SJCRH30 (cell line): ENCODE measurements around the gene TNFRSF12A. TPM values are rescaled to one million over a fixed set of nuclear protein-coding genes. Genes with fewer than 3 reads are reported as not detected.
A peak's percentile ranks its signal among the peaks of the same experiment; 100 is the strongest.

ENCODE experiments used
- DNase-seq, 2 experiments: peaks; one replicate each; pipeline ENCODE4 v3.0.0-alpha.2; 2015 to 2020
- H3K27ac ChIP-seq: fragments of 250-450 bp; sonication (Bioruptor Pico); 2 replicates; pipeline ENCODE4 v1.5.1; 2020; ENCODE audit warnings: mild to moderate bottlenecking, moderate library complexity
- H3K27me3 ChIP-seq: fragments of 250-450 bp; sonication (Bioruptor Pico); 2 replicates; pipeline ENCODE4 v1.5.1; 2020; ENCODE audit warnings: mild to moderate bottlenecking, moderate library complexity
- H3K36me3 ChIP-seq: fragments of 250-450 bp; sonication (Bioruptor Pico); 2 replicates; pipeline ENCODE4 v1.5.1; 2020; ENCODE audit warnings: mild to moderate bottlenecking, moderate library complexity
- H3K4me1 ChIP-seq: fragments of 250-450 bp; sonication (Bioruptor Pico); 2 replicates; pipeline ENCODE4 v1.5.1; 2020; ENCODE audit warnings: mild to moderate bottlenecking, moderate library complexity
- H3K4me3 ChIP-seq: fragments of 250-450 bp; sonication (Bioruptor Pico); 2 replicates; pipeline ENCODE4 v1.5.1; 2020; ENCODE audit warnings: mild to moderate bottlenecking, moderate library complexity
- H3K9me3 ChIP-seq: fragments of 250-450 bp; sonication (Bioruptor Pico); replicated peaks from 2 replicates; pipeline ENCODE4 v1.5.1; 2020; ENCODE audit warnings: mild to moderate bottlenecking, moderate library complexity
- total RNA-seq: library from RNA; depleted of rRNA; stranded (reverse); fragments of >200 nt; shearing (Covaris generic); gene quantifications from 2 replicates; pipeline ENCODE4 v1.2.3, GENCODE V29; 2014

Gene TNFRSF12A
- total RNA-seq, 1 experiment from 2014 or later: 29.0 TPM

DNA sequence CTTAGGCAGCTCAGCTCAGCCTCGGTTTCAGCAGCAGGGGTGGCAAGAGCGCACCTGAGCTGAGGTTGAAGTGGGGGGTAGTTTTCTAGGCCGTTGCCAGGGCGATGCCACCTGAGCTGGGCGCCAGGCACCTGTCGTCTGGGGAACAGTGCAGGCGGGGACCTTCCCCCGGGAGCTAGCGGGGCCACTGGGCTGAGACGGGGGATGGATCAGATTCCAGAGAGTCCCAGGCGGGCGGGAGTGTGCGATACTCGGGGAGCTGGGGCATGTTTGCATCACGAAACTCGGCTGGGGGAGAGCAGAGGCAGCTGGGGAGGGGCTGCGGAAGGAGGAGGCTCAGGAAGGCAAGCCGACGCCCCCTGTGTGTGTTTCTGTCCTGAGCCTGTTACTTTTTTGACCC is 7.9 kb upstream of the TNFRSF12A start:
- Histone ChIP-seq H3K27me3 (peaks cover 19% of the 10 kb centered on the region), H3K4me3 (no peak overlapping the region), H3K27ac (no peak overlapping the region), H3K36me3 (no peaks in the 10 kb centered on the region), H3K9me3 (no peaks in the 10 kb centered on the region), H3K4me1 (peaks cover 29% of the 10 kb centered on the region)
- DNase-seq: no peak

DNA sequence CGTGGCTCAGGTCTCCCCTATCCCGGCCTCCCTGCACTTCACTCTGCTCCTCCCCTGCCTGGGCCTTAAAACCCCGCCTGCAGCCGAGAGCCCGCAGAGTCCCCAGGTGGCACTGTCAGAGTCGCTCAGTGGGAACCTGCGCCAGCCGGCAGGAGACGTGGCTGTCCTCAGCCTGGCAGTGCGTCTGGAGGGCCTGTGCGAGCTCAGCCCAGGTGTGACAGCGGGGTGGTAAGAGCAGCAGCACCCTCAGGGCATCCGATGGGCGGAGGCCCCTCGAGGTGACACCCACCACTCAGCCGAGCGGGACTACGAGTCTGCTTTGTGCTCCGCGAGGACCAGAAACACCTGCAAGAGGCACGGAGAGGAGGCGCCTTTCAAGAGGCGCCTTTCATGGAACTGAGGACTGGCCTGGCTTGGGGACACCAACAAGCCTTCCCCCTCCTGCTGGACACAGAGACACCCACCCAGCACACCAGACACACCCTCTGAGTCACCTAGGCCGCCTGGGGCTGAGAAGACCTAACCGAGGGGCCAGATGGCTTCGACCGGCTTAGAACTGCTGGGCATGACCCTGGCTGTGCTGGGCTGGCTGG is 7.2 kb upstream of the TNFRSF12A start, which contains the start of gene CLDN9:
Gene CLDN9, plus strand, starts transcription at position 96 of the 593 bp plus-strand sequence. Its CDS starts 440 bp downstream, at position 536.
- H3K9me3 ChIP-seq: no peaks in the 10 kb centered on the region
- H3K36me3 ChIP-seq: no peaks in the 10 kb centered on the region
- no peak within 1 kb of the TSS for H3K4me3 ChIP-seq
- H3K4me1 ChIP-seq: peaks cover 24% of the 10 kb centered on the region
- peaks cover 14% of the 10 kb centered on the region for H3K27me3 ChIP-seq
- H3K27ac ChIP-seq: no peak within 1 kb of the TSS
- DNase-seq: no peak

DNA sequence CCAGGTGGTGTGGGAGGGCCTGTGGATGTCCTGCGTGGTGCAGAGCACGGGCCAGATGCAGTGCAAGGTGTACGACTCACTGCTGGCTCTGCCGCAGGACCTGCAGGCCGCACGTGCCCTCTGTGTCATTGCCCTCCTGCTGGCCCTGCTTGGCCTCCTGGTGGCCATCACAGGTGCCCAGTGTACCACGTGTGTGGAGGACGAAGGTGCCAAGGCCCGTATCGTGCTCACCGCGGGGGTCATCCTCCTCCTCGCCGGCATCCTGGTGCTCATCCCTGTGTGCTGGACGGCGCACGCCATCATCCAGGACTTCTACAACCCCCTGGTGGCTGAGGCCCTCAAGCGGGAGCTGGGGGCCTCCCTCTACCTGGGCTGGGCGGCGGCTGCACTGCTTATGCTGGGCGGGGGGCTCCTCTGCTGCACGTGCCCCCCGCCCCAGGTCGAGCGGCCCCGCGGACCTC is 6.6 kb upstream of the TNFRSF12A start:
- H3K9me3 ChIP-seq: no peaks in the 10 kb centered on the region
- no peak overlapping the region for H3K4me3 ChIP-seq
- peaks cover 8% of the 10 kb centered on the region for H3K27me3 ChIP-seq
- no peaks in the 10 kb centered on the region for H3K36me3 ChIP-seq
- H3K27ac ChIP-seq: no peak overlapping the region
- no peak for DNase-seq
- peaks cover 20% of the 10 kb centered on the region for H3K4me1 ChIP-seq

DNA sequence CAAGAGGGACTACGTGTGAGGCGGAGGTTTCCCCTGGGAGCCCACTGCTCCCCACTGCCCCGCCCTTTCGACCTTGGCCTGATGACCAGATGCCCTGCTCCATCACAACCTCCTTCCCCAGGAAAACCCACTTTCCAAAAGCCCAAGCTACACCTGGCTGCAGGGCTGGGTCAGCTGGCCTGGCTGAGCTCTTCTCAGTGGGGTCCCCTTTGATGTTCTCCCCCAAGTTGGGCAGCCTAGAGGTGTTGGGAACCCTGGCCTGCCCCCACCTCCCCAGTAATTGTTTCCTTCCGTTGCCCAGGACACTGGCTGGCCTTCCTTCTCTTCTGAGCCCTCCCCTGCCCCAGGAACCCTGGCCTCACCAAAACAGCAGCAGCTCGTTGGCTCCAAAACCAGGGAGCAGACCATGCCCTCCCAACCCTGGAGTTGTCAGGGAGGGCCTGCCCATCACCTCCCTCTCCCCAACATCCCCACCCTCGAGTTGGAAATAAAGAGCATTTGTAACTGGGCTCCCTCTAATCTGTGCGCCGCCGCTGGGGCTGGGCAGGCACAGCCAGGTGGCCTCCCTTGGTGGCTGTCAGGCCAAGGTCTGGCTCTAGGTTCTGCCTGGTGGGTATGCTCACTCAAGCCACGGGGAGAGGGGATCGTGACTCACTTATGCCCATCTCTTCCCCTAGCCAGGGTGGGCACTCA is 6.0 kb upstream of the TNFRSF12A start:
- Histone ChIP-seq H3K36me3 (no peaks in the 10 kb centered on the region), H3K4me3 (no peak overlapping the region), H3K27ac (no peak overlapping the region), H3K9me3 (no peaks in the 10 kb centered on the region), H3K4me1 (peaks cover 20% of the 10 kb centered on the region), H3K27me3 (peaks cover 8% of the 10 kb centered on the region)
- DNase-seq: no peak

DNA sequence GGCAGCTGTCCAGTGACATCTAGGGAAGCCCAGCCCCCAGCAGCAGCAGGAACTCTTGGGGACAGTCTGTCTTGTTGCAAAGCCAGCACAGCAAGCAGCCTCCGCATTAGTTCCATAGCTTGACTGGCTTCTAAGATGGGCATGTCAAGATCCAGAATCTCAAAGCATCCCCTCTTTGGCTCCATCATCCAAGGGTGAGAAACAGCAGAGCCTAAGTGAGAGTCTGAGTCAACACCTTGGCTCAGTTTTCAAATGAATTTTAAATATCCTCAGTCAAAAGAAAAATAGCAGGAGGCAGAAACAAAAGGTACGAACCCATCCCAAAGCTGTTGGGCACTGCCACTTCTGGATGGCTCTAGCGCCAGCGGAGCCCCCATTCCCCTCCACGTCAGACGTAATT is 5.2 kb upstream of the TNFRSF12A start:
- Histone ChIP-seq H3K4me1 (peaks cover 12% of the 10 kb centered on the region), H3K27me3 (peaks cover 8% of the 10 kb centered on the region), H3K9me3 (no peaks in the 10 kb centered on the region), H3K4me3 (no peak overlapping the region), H3K27ac (no peak overlapping the region), H3K36me3 (no peaks in the 10 kb centered on the region)
- DNase-seq: no peak

DNA sequence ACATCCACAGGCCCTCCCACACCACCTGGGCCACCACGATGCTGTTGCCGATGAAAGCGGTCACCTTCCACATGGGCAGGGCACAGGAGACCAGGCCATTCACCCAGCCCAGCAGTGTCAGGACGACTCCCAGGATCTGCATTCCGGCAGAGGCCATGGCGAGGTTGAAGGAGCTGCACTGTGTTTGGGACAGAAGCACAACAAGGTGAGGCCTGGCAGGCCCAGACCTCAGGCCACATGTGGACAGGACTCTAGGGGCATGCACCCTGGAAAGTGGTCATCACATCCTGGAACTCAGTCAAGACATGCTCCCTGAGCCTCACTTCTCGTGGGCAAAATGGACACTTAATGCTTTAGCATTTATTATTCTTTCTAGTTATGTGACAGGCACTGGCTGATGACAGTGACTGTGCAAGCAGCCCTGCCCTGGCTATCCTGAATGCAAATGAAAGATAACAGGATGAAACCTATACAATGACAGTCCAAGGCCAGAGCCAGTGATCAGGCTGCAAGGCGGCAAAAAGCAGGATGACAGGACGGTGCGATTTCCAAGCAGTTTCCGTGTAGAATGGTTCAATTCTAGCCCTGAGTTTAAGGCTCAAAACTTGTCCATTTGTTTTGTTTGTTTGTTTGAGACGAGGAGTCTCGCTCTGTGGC is 4.2 kb upstream of the TNFRSF12A start:
- H3K27me3 ChIP-seq: peaks cover 8% of the 10 kb centered on the region
- DNase-seq: no peak
- H3K9me3 ChIP-seq: no peaks in the 10 kb centered on the region

DNA sequence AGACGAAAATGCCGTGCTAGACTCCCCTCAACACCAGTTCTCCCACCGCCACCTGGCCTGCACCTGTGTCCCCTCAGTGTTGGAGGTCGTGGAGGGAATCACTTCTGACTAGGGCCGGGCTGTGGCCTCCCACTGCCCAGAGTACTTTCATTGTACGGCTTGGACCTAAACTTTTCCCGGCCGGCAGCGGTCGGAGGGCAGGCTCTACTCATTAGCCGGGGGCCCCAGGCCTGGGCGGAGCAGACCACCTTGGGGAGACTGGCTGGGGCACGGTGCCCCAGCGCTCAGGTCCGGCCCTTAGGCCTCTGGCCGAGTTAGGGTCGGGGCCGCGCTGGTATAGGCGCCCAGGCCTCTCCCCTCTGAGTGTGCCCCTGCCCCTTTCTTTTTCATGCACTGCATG is 2.8 kb upstream of the TNFRSF12A start:
- no peak overlapping the region for H3K4me3 ChIP-seq
- H3K36me3 ChIP-seq: peaks cover under 1% of the 10 kb centered on the region
- DNase-seq: no peak
- no peaks in the 10 kb centered on the region for H3K9me3 ChIP-seq
- H3K27me3 ChIP-seq: peaks cover 1% of the 10 kb centered on the region
- no peak overlapping the region for H3K27ac ChIP-seq
- peaks cover 8% of the 10 kb centered on the region for H3K4me1 ChIP-seq

More for the DNA sequence above, 4.2 kb upstream of the TNFRSF12A start:
- no peak overlapping the region for H3K4me3 ChIP-seq
- H3K4me1 ChIP-seq: peaks cover 9% of the 10 kb centered on the region; the same call in 1 of the 2 replicates
- no peak overlapping the region for H3K27ac ChIP-seq
- H3K36me3 ChIP-seq: no peaks in the 10 kb centered on the region

DNA sequence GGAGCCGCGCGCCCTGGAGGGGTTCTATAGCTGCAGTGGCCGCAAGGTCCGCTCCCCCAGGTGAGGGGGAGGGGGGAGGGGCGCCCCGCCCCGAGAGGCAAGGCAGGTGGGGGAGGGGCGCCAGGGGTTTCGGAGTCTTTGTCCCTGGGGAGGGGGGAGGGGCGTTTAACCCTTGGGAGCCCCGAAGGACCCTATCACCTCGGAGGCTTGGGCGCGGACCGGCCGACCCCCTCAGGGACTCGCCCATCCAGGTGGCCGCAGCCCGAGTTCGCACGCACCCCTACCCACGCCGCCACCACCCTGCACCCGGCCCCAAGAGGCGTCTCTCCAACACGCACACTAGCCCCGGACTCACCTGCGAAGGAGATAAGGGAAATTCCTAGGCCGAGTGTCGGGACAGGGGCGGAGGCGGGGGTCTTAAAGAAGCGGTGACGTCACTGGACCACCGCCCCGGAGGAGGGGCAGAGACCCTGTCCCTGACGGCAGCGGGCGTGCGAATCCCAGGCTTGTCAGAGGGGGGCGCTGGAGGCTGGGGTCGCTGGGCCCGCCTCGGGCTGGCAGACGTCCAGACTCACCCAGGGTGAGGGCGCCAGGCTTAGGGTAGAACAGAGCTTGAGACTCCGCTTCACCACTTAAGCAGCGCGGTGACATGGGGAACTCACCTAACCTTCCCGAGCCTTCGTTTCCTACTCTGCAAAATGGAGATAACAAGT is 2.2 kb upstream of the TNFRSF12A start, which contains the start of gene CLDN6:
Gene CLDN6, minus strand, starts transcription at position 390 of the 713 bp plus-strand sequence. CDS start 2,162 bp downstream, outside the sequence.
- peak; percentile 28 to 31 for DNase-seq
- no peak within 1 kb of the TSS for H3K27ac ChIP-seq
- H3K9me3 ChIP-seq: no peaks in the 10 kb centered on the region
- H3K36me3 ChIP-seq: peaks cover 7% of the 10 kb centered on the region
- H3K4me1 ChIP-seq: peaks cover 9% of the 10 kb centered on the region
- no peaks in the 10 kb centered on the region; the same call in 1 of the 2 replicates for H3K27me3 ChIP-seq
- H3K4me3 ChIP-seq: no peak within 1 kb of the TSS

DNA sequence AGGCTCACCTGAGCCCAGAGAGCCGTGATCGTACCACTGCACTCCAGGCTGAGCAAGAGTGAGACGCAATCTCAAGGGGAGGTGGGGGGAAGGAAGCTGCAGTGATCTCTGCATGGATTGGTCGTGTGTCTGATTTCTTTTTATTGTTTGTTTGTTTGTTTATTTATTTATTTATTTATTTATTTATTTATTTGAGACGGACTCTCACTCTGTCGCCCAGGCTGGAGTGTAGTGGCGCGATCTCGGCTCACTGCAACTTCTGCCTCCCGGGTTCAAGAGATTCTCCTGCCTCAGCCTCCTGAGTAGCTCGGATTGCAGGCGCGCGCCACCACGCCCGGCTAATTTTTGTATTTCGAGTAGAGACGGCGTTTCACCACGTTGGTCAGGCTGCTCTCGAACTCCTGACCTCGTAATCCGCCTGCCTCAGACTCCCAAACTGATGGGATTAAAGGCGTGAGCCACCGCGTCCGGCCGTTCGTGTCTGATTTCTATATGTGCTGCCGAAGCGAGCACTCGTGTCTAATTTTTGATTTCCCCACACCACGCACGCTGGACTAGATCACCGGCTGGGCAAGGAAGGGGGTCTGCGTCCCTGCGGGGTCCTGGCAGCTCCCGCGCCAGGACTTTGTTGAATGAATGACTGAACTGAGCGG is 448 bp upstream of the TNFRSF12A start:
- Histone ChIP-seq H3K27me3 (no peaks in the 10 kb centered on the region), H3K9me3 (no peaks in the 10 kb centered on the region), H3K27ac (peak overlapping the region; percentile 95; the same call in 1 of the 2 replicates), H3K36me3 (peaks cover 7% of the 10 kb centered on the region), H3K4me1 (peaks cover 12% of the 10 kb centered on the region), H3K4me3 (peak overlapping the region; percentile 95)
- DNase-seq: no peak

DNA sequence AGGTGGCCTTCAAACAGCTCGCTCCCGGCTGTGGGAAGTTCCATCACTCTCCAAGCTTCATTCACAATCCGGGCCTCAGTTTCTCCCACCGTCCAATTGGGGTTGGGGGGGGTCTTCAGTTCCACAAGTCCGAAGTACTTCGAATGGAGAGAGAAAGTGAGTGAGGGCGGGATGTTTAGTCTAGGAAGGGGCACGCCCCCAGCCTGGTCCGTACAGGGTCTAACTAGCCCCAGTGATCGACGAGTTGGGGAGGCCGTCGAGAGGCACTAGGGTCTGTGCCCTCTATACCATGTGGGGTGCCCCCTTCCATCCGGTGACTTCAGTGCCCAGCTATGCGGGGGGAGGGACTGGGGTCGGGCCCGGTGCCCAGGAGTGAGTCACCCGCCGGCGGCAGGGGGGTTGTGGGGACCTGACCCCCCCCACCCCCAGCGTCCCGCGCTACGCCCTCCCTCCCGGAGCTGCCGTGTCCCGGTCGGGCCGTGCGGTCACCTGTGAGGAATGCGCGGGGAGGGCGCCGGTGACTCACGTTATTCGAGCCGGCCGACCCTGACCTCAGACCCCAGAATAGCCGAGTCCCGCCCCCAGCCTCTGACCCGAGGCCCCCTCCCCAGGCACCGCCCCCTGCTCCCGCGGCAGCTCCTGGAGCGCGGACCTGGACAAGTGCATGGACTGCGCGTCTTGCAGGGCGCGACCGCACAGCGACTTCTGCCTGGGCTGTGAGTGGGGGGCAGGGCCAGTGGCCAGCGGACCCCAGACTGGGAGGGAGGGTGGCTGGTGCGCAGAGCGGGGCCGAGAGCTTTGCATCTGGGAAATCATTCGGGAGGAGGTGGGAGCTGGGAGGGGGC is 658 bp downstream of the TNFRSF12A start:
- Histone ChIP-seq H3K4me1 (peaks cover 12% of the 10 kb centered on the region), H3K4me3 (peak overlapping the region; percentile 95), H3K27ac (peak overlapping the region; percentile 95), H3K9me3 (no peaks in the 10 kb centered on the region), H3K27me3 (no peaks in the 10 kb centered on the region), H3K36me3 (peaks cover 7% of the 10 kb centered on the region)
- DNase-seq: peak; percentile 68 to 87

DNA sequence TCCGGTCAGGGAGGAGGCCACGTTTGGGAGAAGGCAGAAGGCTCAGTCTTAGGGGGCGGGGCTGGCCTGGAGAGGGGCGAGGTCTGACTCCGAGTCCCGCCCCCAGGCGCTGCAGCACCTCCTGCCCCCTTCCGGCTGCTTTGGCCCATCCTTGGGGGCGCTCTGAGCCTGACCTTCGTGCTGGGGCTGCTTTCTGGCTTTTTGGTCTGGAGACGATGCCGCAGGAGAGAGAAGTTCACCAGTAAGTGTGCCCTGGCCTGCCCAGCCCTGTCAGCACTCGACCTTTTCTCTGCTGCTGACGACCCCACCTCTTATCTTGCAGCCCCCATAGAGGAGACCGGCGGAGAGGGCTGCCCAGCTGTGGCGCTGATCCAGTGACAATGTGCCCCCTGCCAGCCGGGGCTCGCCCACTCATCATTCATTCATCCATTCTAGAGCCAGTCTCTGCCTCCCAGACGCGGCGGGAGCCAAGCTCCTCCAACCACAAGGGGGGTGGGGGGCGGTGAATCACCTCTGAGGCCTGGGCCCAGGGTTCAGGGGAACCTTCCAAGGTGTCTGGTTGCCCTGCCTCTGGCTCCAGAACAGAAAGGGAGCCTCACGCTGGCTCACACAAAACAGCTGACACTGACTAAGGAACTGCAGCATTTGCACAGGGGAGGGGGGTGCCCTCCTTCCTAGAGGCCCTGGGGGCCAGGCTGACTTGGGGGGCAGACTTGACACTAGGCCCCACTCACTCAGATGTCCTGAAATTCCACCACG is 1.5 kb downstream of the TNFRSF12A start:
- Histone ChIP-seq H3K36me3 (peaks cover 7% of the 10 kb centered on the region), H3K9me3 (no peaks in the 10 kb centered on the region), H3K27me3 (no peaks in the 10 kb centered on the region), H3K27ac (peak overlapping the region; percentile 95), H3K4me1 (peaks cover 12% of the 10 kb centered on the region), H3K4me3 (peak overlapping the region; percentile 95)
- peak; percentile 87 to 90 for DNase-seq

DNA sequence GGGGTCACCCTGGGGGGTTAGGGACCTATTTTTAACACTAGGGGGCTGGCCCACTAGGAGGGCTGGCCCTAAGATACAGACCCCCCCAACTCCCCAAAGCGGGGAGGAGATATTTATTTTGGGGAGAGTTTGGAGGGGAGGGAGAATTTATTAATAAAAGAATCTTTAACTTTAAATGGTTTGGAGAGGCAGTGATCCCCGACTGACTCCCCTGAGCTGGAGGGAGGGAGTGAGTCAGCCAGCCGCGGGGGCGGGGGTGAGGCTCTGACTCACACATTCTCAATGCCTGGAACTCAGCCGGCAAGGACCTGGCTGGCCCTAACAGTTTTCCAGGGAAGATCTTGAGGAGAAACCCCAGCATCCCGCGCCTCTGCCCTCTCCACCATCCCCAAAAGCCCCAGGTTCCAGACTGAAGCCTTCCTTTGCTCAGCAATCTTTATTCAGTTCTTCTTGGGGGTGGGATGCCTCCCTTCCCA is 2.1 kb downstream of the TNFRSF12A start:
- Histone ChIP-seq H3K36me3 (peaks cover 7% of the 10 kb centered on the region), H3K9me3 (no peaks in the 10 kb centered on the region), H3K4me1 (peaks cover 17% of the 10 kb centered on the region), H3K27me3 (no peaks in the 10 kb centered on the region), H3K4me3 (peak overlapping the region; percentile 95), H3K27ac (peak overlapping the region; percentile 95)
- DNase-seq: peak; percentile 85 to 89
